GM21825 (cell line): Measurements from ENCODE around the gene XRCC6.
"Not testable (repeated sequence)": the region's sequence is repeated elsewhere in the genome, so short reads cannot be mapped to it uniquely, and the experiment has no call there.

Experiments
- ATAC-seq: cut with Tn5 transposase; IDR thresholded peaks from one replicate; pipeline ENCODE4 v1.9.1; 2021; ENCODE audit warnings: mild to moderate bottlenecking, moderate library complexity; ENCODE audit not compliant: unreplicated experiment

XRCC6 gene

DNA sequence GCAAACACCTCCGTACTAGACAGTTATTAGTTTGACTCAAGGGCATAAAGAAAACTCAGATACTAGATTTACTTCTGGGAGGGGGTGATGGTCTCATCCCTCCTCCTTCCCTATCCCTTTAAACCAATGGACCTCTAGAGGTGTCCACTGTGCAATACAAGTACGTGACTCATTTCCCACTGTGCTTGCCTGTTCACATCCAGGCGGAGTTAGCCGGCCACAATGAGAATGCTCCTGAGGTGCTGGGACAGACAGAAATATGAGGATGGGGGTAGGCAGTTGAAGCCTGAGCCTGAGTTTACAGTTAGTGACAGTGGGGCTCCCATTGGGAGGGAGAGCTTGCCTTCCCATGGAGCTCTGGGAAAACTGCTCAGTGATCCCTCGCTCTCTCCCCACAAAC lies 23.0 kb upstream of the XRCC6 start:
- ATAC-seq, result no peak

DNA sequence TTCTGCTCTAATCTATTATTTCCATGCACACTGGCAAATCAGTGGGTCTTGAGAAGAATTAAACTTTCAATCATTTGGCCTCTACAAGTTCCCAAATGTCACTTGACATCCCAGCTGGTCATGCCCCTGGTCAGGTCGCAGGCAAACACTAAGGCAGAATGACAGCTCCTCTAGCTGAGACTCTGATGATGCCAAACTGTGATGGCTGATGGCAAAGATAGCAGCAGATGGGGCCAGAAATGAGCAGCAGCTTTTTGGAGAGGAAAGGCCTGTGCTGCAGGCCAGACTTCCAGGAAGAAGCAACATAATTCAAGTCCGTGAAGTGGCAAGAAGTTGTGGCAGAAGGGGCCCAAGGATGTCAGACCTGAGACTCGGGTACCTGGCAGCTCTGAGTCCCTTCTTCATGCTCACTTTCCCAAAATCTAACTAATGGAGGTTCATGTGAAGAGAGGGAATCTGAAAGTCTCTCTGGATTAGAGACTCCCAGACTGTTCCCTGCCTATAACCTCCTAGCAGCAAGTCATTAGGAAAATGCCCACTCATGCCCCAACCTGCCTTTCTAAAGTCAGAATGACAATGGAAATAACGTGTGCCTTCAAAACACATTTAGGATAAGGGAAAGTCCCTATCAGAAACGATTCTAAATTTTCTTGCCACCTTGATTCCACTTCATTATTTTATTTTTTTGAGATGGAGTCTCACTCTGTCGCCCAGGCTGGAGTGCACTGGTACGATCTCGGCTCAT lies 22.0 kb upstream of the XRCC6 start:
- ATAC-seq, result no peak

DNA sequence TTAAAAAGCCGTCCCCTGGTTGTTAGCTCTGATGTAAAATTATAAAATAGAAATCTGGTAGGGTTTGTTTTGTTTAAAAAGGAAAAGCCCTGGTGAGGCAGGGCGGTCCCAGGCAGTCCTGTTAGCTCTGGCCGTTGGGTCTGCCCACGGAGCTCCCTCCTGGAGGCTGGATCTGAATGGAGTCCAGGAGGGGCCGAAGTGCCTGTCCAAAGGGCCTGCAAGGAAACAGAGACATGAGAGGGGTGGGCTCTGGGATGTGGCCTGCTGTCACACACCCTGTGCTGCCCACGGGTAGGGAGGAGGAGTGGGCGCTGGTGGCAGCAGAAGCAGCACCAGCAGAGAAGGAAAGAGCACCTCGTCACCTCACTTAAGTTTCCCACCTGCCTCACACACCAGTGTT lies 20.1 kb upstream of the XRCC6 start:
- no peak for ATAC-seq

DNA sequence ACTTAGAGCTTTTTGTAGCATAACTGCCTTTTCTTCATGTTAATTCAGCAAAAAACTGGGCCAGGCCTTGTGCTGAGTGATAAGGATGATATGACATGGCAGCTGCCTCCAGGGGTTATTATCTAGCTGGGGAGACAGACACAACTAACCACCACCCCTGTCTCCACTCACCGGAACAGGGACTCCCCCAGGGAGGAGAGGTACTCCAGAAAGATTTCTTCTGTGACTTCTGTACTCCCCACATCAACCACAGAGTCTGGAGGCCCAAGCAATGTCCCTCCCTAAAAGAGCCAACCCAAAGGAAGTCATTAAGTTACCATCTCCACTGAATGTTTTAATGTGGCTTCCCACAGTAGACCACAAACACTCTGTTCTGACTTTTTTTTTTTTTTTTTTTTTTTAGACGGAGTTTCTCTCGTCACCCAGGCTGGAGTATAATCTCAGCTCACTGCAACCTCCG lies 17.2 kb upstream of the XRCC6 start:
- peak; percentile 63 for ATAC-seq

DNA sequence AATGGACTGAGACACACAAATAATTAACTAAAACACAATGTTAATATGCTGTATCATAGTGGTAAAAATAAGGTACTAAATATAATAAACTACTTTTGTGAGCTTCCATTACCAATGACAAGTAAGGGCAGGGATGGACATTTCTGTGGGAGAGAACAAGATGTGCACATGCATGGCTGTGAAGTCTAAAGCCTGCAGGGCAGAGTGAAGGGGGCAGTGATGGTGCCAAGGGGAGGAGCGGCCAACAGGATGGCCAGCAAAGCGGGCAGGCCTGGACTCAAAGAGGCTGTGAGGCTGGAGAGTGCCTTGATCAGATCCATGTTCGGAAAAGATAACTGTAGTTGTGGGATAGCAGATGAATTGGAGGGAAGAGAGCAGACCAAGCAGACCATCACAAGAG lies 12.7 kb upstream of the XRCC6 start:
- no peak for ATAC-seq

DNA sequence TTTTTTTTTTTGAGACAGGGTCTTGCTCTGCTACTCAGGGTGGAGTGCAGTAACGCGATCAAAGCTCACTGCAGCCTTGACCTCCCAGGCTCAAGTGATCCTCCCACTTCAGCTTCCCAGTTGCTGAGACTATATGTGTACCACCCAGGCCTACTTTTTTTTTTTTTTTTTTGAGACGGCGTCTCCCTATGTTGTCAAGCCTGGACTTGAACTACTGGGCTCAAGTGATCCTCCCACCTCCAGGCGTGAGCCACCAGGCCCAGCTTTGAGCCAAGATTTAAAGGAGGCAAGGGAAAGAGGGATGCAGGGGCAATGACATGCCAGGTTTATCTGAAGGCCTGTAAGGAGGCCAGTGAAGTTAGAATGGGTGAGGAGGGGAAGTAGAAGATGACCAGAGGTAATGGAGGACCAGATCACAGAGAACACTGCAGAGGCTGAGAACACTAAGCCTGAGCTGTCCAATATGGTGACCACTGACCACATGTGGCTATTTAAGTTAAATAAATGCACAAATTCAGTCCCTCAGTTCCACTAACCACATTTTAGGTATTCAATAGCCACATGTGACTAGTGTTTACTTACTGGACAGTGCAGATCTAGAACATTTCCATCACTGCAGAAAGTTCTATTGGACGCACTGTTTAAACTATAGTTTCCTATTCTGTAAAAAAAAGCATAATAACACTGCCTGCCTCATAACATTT lies 8.3 kb upstream of the XRCC6 start:
- no peak for ATAC-seq

DNA sequence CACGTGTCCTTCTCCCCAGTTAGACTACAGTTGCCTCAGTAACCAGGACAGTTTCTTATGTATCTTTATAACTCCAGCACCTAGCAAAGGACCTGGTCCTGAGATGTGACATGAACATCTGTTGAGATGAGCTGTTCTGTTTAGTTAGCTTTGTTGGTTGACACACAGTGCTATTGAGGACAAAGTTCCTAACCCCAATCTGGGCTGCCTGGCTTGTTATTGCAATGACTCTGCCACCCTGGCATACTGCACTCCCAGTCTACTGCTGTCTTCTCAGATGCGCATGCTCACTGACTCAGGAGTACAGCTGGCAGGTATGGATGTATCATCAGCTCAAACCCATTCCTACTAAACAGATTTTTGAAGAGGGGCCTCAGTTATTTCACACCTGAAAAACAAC lies 7.6 kb upstream of the XRCC6 start:
- ATAC-seq, result no peak

DNA sequence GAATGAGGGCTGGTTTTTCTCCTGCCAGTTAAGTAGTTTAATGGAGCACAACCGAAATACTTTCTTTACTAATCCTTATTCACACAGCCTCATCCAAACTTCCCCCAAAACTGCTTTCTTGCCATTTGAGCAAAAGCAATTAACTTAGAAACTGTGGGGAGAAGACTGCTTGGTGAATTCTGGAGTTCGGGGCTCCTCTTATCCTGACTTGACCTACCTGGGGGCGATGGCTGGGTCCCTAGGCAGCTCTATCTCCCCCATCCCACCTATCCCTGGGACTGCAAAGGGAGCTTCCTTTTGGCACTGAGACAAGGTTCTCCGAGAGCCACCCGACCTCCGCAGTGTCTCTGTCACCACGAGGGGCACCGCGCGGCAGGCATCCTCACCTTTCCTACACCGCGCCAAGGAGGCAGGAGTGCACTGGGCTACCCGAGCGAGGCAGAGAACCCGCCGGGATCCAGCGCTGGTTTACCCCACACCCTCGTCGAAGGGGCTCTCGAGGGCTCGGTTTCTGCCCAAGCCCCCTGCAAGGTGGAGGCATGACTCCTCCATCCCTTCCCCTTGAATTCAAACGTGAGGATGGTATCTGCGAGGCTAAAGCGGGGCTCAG lies 1.0 kb upstream of the XRCC6 start:
- ATAC-seq, result no peak

DNA sequence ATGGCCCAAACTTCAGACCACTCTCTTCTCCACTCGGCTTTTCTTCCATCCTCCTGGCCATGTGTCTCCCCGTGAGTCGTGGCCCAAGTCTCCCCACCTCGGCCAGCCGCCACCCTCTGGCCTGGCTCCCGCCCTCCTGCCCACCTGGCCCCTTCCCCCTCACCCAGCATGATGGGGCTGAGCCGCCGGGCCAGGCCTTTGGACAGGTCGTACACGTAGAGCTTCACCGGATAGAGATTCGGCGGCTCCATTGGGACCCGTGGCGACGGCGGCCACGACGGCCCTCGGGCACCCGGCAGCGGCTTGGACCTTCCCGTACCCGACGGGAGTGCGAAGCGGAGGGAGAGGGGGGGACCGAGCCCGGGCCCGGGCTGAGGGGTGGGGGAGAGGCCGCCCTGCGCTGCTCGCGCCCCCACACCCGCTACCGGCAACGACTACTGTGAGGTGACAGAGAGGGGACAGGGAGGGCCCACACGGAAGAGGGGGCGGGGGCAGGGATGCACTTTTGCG lies 451 bp upstream of the XRCC6 start, which contains the start of gene DESI1:
TSS of gene DESI1 (minus strand) at position 455 of the 510 bp plus-strand sequence. CDS start at position 251, 204 bp downstream.
- peak; percentile 23 for ATAC-seq

DNA sequence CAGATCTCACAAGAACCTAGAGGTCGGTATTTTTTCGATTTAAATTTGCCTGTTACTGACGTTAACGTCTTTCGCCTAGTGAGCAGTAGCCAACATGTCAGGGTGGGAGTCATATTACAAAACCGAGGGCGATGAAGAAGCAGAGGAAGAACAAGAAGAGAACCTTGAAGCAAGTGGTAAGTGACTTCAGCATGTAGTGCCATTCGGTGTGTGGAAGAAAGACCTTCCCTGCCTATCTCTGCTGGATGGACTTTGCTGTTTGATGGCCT lies 750 bp downstream of the XRCC6 start:
- ATAC-seq, result no peak

DNA sequence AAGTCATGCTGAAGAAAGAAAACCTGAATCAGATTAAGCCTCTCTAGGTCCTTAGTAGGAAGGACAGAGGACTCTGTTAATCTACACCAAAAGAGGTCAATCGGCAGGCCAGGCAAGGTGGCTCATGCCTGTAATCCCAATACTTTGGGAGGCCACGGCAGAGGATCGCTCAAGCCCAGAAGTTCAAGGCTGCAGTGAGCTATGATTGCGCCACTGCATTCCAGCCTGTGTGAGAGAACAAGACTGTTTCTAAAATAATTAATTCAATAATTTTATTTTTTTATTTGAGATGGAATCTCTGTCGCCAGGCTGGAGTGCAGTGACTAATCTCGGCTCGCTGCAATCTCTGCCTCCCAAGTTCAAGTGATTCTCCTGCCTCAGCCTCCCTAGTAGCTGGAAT lies 4.5 kb downstream of the XRCC6 start:
- no peak for ATAC-seq

DNA sequence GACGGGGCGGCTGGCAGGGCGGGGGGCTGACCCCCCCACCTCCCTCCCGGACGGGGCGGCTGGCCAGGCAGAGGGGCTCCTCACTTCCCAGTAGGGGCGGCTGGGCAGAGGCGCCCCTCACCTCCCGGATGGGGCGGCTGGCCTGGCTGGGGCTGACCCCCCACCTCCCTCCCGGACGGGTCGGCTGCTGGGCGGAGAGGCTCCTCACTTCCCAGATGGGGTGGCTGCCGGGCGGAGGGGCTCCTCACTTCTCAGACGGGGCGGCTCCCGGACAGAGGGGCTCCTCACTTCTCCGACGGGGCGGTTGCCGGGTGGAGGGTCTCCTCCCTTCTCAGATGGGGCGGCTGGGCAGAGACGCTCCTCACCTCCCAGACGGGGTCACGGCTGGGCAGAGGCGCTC lies 10.0 kb downstream of the XRCC6 start:
- not testable (repeated sequence) for ATAC-seq

DNA sequence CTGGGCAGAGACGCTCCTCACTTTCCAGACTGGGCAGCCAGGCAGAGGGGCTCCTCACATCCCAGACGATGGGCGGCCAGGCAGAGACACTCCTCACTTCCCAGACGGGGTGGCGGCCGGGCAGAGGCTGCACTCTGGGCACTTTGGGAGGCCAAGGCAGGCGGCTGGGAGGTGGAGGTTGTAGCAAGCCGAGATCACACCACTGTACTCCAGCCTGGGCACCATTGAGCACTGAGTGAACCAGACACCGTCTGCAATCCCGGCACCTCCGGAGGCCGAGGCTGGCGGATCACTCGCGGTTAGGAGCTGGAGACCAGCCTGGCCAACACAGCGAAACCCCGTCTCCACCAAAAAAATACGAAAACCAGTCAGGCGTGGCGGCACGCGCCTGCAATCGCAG lies 10.5 kb downstream of the XRCC6 start:
- not testable (repeated sequence) for ATAC-seq

DNA sequence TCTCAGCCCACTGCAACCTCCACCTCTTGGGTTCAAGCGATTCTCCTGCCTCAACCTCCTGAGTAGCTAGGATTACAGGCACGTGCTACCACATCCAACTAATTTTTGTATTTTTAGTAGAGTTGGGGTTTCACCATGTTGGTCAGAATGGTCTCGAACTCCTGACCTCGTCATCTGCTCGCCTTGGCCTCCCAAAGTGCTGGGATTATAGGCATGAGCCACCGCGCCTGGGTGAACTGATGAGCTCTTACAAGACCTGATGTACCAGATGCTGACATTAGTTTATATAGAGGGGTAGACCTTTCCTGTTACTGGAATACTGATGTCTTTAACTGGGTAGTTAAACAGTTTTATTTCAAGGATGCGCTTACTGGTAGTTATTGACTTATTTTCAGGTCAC lies 13.5 kb downstream of the XRCC6 start:
- ATAC-seq, result not testable (repeated sequence)

DNA sequence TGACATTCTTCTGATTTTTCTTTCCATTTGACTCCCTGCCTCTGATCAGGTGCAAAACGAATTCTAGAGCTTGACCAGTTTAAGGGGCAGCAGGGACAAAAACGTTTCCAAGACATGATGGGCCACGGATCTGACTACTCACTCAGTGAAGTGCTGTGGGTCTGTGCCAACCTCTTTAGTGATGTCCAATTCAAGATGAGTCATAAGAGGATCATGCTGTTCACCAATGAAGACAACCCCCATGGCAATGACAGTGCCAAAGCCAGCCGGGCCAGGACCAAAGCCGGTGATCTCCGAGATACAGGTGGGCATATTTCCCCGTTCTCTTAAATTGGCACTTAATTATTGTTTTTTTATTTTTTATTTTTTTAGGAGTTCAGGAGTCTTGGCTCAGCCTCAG lies 15.4 kb downstream of the XRCC6 start:
- no peak for ATAC-seq

DNA sequence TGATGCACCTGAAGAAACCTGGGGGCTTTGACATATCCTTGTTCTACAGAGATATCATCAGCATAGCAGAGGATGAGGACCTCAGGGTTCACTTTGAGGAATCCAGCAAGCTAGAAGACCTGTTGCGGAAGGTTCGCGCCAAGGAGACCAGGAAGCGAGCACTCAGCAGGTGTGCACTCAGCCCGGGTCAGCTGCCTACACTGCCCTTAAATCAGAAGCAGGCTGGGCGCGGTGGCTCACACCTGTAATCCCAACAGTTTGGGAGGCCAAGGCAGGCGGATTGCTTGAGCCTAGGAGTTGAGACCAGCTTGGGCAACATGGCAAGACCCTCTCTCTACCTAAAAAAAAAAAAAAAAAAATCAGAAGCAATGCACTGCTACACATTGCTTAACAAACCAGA lies 16.5 kb downstream of the XRCC6 start:
- ATAC-seq, result not testable (repeated sequence)

DNA sequence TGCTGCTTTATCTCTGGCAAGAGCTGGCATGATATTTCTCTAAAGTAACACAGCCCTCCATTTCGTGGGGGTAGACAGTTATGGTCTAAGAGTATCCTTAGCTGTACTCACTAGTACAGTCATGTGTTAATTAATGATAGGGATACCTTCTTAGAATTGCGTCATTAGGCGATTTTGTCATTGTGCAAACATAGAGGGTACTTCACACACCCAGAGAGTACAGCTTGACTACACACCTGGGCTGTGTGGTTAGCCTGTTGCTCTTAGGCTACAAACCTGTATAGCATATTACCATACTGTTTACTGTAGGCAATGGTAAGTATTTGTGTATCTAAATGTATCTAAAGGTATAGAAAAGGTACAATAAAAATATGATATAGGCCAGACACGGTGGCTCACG lies 17.0 kb downstream of the XRCC6 start:
- ATAC-seq, result no peak

DNA sequence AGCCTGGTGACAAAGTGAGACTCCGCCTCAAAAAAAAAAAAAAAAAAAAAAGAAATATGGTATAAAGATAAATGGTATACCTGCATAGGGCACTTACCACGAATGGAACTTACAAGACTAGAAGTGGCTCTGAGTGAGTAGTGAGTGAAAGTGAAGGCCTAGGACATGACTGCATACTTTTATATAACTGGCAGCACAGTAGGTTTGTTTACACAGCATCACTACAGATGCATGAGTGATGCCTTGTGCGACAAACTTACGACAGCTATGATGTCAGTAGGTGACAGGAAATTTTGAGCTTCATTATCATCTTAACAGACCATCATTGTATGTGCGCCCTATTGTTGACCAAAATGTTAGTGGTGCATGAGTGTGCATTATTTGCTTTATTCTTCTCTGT lies 17.7 kb downstream of the XRCC6 start:
- ATAC-seq, result no peak

DNA sequence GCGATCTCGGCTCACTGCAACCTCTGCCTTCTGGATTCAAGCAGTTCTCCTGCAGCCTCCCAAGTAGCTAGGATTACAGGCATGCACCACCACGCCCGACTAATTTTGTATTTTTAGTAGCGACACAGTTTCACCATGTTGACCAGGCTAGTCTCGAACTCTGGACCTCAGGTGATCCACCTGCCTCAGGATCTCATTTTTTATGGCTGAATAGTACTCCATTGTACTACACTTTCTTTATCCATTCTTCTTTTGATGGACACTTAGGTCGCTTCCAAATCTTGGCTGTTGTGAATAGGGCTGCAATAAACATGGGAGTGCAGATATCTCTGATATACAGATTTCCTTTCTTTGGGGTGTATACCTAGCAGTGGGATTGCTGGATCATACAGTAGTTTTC lies 20.8 kb downstream of the XRCC6 start:
- no peak for ATAC-seq

DNA sequence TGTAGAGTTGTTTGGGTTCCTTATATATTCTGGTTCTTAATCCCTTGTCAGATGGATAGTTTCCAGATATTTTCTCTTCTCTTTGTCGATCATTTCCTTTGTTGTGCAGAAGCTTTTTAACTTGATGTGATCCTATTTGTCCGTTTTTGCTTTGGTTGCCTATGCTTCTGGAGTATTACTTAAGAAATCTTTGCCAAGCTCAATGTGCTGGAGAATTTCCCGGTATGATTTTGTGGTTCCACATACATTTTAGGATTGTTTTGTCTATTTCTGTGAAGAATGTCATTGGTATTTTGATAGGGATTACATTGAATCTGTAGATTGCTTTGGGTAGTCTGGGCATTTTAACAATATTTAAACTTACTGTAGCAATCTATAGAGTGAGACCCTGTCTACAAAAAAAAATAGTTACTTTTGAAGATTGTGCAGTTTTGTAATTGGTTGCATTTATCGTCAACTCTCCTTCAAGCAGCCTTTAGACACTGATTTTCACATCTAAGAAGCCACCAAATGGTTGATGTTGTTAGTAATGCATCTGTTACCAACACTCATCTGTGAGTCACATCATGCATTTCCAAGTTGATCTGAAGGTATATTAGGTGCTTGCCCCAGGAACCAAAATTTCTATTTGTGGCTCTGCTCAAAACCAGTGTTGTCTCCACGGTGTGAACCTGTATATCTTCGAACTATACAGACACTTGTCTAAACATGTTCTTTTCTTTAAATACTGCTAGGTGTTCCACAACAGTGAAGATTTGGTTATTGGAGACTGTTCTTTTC lies 21.4 kb downstream of the XRCC6 start:
- no peak for ATAC-seq

DNA sequence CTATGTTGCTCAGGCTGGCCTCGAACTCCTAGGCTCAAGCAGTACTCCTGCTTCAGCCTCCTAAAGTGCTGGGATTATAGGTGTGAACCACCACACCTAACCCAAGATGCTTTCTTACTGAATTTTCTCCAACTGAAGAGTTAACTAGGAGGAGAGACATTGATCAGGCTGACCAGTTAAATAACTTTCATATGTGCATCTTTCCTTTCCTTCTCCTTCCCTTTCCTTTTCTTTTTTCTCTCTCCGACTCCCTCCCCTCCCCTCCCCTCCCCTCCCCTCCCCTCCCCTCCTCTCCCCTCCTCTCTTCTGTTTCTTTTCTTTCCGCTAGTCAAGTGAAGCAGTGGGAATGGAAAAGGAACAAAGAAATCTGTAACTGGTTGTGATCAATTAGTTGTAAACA lies 26.7 kb downstream of the XRCC6 start:
- ATAC-seq, result no peak
